ENCODE measurements around the gene FRMD5.

FRMD5 gene

DNA sequence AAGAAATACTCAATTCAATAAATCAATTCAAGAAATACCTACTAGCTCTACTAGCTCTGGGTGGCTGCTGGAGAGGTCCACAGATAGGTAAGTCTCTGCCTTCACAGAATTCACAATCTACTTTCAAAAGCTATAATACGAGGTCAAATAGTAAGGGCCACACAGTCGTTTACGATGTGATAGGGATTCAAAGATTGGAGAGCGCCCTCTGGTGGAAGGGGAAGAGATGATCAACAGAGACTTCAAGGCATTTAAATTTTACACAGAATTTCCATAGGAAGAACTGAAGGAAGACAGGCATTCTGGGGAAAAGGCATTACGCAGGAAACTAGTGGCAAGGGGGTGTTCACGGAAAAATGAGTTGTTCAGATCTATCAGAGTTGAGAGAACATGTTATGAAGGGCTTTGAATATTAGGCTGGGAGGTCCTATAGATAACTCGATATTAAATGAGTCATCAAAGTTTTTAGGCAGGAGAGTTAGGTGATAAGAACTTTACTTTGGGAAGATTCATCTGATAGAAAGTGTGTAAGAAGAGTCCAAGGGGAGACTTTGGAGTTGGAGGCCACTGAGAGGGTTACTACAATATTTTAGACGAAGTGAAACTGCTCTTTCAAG is 128.8 kb downstream of the FRMD5 start:
- no peaks in the 10 kb centered on the region for H3K36me3 ChIP-seq (ENCODE audit: low read length)
- no peak overlapping the region for H3K4me2 ChIP-seq (ENCODE audit: low read depth, low read length, poor library complexity, severe bottlenecking)
- no peaks in the 10 kb centered on the region for H4K20me1 ChIP-seq (ENCODE audit: low read depth, low read length)
- no peaks in the 10 kb centered on the region for H3K79me2 ChIP-seq (ENCODE audit: insufficient read depth, low read length)
- no peak overlapping the region for H2AFZ ChIP-seq (ENCODE audit: low read depth, low read length, severe bottlenecking)
- TF ChIP-seq EZH2phosphoT487 (conservative IDR thresholded peaks at IDR 0.05; ENCODE audit: low read length), result no peak
- TF ChIP-seq CTCF (IDR thresholded peaks at IDR 0.05; ENCODE audit: insufficient read depth, low read length, poor library complexity, severe bottlenecking), result peak; percentile 87
- no peak overlapping the region for H3K4me3 ChIP-seq (ENCODE audit: insufficient read depth, low read length, poor library complexity, severe bottlenecking)
- no peak overlapping the region for H3K27ac ChIP-seq (ENCODE audit: low read depth, low read length)
- H3K9me3 ChIP-seq (ENCODE audit: insufficient read depth, low read length), result no peaks in the 10 kb centered on the region
- H3K9me2 ChIP-seq (replicated peaks; ENCODE audit: insufficient read depth, low read length), result no peaks in the 10 kb centered on the region
- H3K9ac ChIP-seq (ENCODE audit: low read length), result no peak overlapping the region
- no peaks in the 10 kb centered on the region for H3K27me3 ChIP-seq (ENCODE audit: low read length)
- H3F3A ChIP-seq (ENCODE audit: insufficient read depth), result no peaks in the 10 kb centered on the region

DNA sequence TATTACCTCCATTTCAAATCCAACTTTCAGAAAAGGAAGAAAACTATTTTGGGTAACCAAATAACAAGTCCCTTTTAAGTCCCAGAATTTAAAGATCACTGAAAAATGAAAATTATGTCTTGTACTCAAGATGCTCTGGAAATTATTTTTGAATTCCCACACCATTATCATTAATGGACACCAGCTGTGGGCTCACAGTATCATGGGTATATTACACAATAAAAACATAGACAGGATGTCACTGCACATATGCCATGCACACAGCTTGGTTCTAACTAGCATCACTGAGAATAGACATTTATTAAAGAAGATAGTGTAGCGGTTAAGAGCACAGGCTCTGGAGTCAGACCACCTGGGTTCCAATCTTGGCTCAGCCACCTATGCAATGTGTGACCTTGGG is 130.4 kb downstream of the FRMD5 start:
- Histone ChIP-seq H3K9me3 (ENCODE audit: insufficient read depth, low read length) (no peaks in the 10 kb centered on the region), H3K36me3 (ENCODE audit: low read length) (no peaks in the 10 kb centered on the region), H3K27me3 (ENCODE audit: low read length) (no peaks in the 10 kb centered on the region), H3K4me3 (ENCODE audit: insufficient read depth, low read length, poor library complexity, severe bottlenecking) (no peak overlapping the region), H3K9ac (ENCODE audit: low read length) (no peak overlapping the region), H3K4me2 (ENCODE audit: low read depth, low read length, poor library complexity, severe bottlenecking) (no peak overlapping the region), H3K27ac (ENCODE audit: low read depth, low read length) (no peak overlapping the region), H3K9me2 (replicated peaks; ENCODE audit: insufficient read depth, low read length) (no peaks in the 10 kb centered on the region), H4K20me1 (ENCODE audit: low read depth, low read length) (no peaks in the 10 kb centered on the region), H2AFZ (ENCODE audit: low read depth, low read length, severe bottlenecking) (no peak overlapping the region), H3F3A (ENCODE audit: insufficient read depth) (no peaks in the 10 kb centered on the region), H3K79me2 (ENCODE audit: insufficient read depth, low read length) (no peaks in the 10 kb centered on the region)
- no peak for TF ChIP-seq CTCF (IDR thresholded peaks at IDR 0.05; ENCODE audit: insufficient read depth, low read length, poor library complexity, severe bottlenecking)
- TF ChIP-seq EZH2phosphoT487 (conservative IDR thresholded peaks at IDR 0.05; ENCODE audit: low read length), result no peak

GRCh38 chr15:44058126-44058525 is 136.9 kb downstream of the FRMD5 start:
- H3K79me2 ChIP-seq (ENCODE audit: insufficient read depth, low read length), result no peaks in the 10 kb centered on the region
- no peaks in the 10 kb centered on the region for H3K9me3 ChIP-seq (ENCODE audit: insufficient read depth, low read length)
- H3K4me3 ChIP-seq (ENCODE audit: insufficient read depth, low read length, poor library complexity, severe bottlenecking), result no peak overlapping the region
- TF ChIP-seq CTCF (IDR thresholded peaks at IDR 0.05; ENCODE audit: insufficient read depth, low read length, poor library complexity, severe bottlenecking) (no peak), EZH2phosphoT487 (conservative IDR thresholded peaks at IDR 0.05; ENCODE audit: low read length) (no peak)
- no peak overlapping the region for H3K4me2 ChIP-seq (ENCODE audit: low read depth, low read length, poor library complexity, severe bottlenecking)
- H2AFZ ChIP-seq (ENCODE audit: low read depth, low read length, severe bottlenecking), result no peak overlapping the region
- H3K27me3 ChIP-seq (ENCODE audit: low read length), result no peaks in the 10 kb centered on the region
- no peaks in the 10 kb centered on the region for H3K9me2 ChIP-seq (replicated peaks; ENCODE audit: insufficient read depth, low read length)
- H3F3A ChIP-seq (ENCODE audit: insufficient read depth), result no peaks in the 10 kb centered on the region
- H4K20me1 ChIP-seq (ENCODE audit: low read depth, low read length), result no peaks in the 10 kb centered on the region
- no peak overlapping the region for H3K9ac ChIP-seq (ENCODE audit: low read length)
- H3K36me3 ChIP-seq (ENCODE audit: low read length), result no peaks in the 10 kb centered on the region
- H3K27ac ChIP-seq (ENCODE audit: low read depth, low read length), result no peak overlapping the region
